PFSK-1 (cell line): ENCODE data around the gene CYP27C1.

Source experiments
- FOXP2 ChIP-seq: optimal IDR thresholded peaks from 2 replicates; pipeline ENCODE3; 2011; ENCODE audit warnings: borderline replicate concordance, control low read depth, inconsistent platforms; ENCODE audit not compliant: insufficient read depth; ENCODE audit errors: extremely low read length, extremely low read depth
- POLR2AphosphoS5 ChIP-seq: IDR thresholded peaks from 2 replicates; pipeline ENCODE4 v1.6.1; 2012; ENCODE audit warnings: low read depth, mild to moderate bottlenecking, control low read depth, low read length, moderate library complexity
- SIN3A ChIP-seq: IDR thresholded peaks from 2 replicates; pipeline ENCODE4 v1.6.1; 2012; ENCODE audit warnings: mild to moderate bottlenecking, low read length, moderate library complexity, borderline replicate concordance; ENCODE audit not compliant: insufficient read depth
- TAF1 ChIP-seq: IDR thresholded peaks from 2 replicates; pipeline ENCODE4 v1.6.1; 2012; ENCODE audit warnings: low read length, control low read depth, borderline replicate concordance; ENCODE audit not compliant: insufficient read depth
- TF ChIP-seq, protein P1 (sequence below), 2 experiments: IDR thresholded peaks; 2 replicates each; pipeline versions ENCODE4 v1.6.1 to v1.8.0; 2011 to 2012; ENCODE audit warnings: low read depth in 2 of 2, low read length in 2 of 2, control low read depth in 1 of 2, inconsistent platforms in 1 of 2, mild to moderate bottlenecking in 1 of 2, moderate library complexity in 1 of 2; ENCODE audit not compliant: insufficient read depth in 1 of 2

The CYP27C1 gene

DNA sequence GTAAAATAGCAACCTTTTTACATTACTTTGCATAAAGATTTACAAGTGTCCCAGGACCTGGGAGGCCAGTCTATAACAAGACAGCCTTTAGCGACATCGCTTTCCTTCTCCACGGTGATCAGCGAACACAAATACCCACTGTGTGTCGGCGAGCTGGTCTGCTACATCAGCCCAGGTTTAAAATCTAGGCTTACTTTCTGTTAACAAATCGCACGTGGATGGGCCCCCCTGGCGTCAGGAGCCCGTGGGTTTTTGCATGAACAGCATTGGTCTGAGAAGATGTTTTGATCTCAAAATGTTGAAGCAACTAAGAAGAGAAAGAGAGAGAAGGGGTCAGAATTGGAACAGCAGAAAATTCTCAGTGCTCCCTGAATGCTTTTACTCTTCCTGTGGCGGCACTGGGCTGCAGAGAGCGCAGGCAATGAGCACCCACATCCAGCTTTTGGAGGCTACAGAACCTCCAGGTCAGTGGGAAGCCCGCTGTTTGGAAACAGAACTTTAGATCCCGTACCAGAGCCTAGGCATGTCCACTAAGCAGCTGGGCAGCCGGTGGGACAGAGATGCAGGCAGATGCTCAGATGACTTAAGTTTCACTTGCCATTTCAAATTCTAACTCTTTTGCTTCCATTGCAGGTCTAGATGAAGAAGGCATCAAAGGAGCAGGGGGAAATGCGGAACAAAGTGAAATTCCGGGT, 32.9 kb downstream of the CYP27C1 start:
- TF ChIP-seq TAF1, result no peak
- TF ChIP-seq FOXP2, result no peak
- TF ChIP-seq, protein P1, sequence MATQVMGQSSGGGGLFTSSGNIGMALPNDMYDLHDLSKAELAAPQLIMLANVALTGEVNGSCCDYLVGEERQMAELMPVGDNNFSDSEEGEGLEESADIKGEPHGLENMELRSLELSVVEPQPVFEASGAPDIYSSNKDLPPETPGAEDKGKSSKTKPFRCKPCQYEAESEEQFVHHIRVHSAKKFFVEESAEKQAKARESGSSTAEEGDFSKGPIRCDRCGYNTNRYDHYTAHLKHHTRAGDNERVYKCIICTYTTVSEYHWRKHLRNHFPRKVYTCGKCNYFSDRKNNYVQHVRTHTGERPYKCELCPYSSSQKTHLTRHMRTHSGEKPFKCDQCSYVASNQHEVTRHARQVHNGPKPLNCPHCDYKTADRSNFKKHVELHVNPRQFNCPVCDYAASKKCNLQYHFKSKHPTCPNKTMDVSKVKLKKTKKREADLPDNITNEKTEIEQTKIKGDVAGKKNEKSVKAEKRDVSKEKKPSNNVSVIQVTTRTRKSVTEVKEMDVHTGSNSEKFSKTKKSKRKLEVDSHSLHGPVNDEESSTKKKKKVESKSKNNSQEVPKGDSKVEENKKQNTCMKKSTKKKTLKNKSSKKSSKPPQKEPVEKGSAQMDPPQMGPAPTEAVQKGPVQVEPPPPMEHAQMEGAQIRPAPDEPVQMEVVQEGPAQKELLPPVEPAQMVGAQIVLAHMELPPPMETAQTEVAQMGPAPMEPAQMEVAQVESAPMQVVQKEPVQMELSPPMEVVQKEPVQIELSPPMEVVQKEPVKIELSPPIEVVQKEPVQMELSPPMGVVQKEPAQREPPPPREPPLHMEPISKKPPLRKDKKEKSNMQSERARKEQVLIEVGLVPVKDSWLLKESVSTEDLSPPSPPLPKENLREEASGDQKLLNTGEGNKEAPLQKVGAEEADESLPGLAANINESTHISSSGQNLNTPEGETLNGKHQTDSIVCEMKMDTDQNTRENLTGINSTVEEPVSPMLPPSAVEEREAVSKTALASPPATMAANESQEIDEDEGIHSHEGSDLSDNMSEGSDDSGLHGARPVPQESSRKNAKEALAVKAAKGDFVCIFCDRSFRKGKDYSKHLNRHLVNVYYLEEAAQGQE (IDR thresholded peaks at IDR 0.05; ENCODE audit: insufficient read depth in 1 of 2, low read depth in 2 of 2, low read length in 2 of 2), result no peak
- no peak for TF ChIP-seq SIN3A
- TF ChIP-seq POLR2AphosphoS5, result no peak

DNA sequence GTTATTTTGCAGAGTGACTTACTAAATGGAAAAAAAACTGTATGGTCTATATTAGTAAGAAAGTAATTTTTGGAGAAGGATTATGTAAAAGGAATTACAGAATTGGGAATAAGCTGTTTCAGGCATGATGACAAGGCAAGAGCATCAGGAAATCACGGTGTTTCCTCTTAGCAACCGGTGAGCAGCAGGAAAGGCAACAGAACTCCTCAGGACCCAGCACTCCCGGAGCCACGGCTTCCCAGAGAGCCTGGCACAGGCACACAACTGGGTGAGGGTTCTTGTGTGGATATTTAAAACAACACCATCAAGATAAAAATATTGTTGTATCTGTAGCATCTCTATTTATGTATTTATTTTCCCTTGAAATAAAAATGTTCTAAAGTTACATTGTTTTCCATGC, 34.4 kb downstream of the CYP27C1 start:
- TF ChIP-seq POLR2AphosphoS5 (no peak), SIN3A (no peak), TAF1 (no peak), FOXP2 (no peak)
- TF ChIP-seq, protein P1 (IDR thresholded peaks at IDR 0.05; ENCODE audit: insufficient read depth in 1 of 2, low read depth in 2 of 2, low read length in 2 of 2), result no peak

DNA sequence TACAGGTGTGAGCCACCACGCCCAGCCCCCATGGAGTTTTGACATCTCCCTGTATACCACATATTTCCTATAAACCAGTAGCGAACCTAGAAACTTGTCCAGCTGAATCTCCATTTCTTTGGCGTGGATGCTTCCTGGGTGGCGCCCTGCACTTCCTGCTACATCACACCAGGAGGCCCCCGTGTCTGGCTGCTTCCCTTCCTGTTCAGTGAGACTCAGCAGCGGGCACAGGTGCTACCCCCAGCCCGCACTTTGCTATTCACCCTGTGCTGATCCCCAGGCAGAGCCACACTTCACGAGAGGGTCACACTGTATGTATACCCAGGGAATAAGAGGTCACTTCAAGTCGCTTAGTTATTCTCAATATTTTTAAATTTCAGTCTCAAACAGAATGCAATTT, 35.0 kb downstream of the CYP27C1 start:
- TF ChIP-seq TAF1, result no peak
- TF ChIP-seq SIN3A, result no peak
- TF ChIP-seq, protein P1 (IDR thresholded peaks at IDR 0.05; ENCODE audit: insufficient read depth in 1 of 2, low read depth in 2 of 2, low read length in 2 of 2), result no peak
- no peak for TF ChIP-seq FOXP2

DNA sequence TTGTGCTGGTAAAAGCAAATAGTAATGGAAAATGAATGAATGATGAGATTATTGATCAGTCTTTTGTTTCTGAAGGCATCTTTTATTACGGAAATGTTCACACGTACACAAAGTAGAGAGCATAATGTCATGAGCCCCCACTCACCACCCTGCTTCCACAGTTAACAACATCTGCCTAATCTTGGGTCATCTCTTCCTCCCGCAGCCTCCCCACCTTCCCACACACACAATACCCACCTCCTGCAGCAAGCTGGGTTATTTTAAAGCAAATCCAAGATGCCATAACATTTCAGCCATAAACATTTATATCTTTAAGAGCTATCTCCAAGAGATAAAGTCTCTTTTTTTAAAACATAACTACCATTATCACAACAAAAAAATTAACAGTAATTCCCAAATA, 36.3 kb downstream of the CYP27C1 start:
- TF ChIP-seq POLR2AphosphoS5 (no peak), FOXP2 (no peak), TAF1 (no peak), SIN3A (no peak)
- TF ChIP-seq, protein P1 (IDR thresholded peaks at IDR 0.05; ENCODE audit: insufficient read depth in 1 of 2, low read depth in 2 of 2, low read length in 2 of 2), result no peak
